Body of pancreas (tissue), 4 donors: ENCODE results near the gene PTPRN2. TPM values are rescaled to one million over a fixed set of nuclear protein-coding genes. Genes with fewer than 3 reads are reported as not detected.

Source experiments
- ATAC-seq: fragments of 150-250 bp; one replicate; pipeline ENCODE4 v1.9.1; 2016
- DNase-seq, 4 donors: peaks; one replicate each; pipeline ENCODE4 v3.0.0-alpha.2; 2019
- H3K27ac ChIP-seq, 4 donors: fragments of 200-600 bp; sonication (generic); 1 replicate in 3 of 4; 2 replicates in 1 of 4; pipeline versions ENCODE4 v1.5.1 to v1.6.1; 2016 to 2019; ENCODE audit warnings: mild to moderate bottlenecking in 1 of 4, mixed read lengths in 1 of 4, moderate library complexity in 1 of 4
- H3K27me3 ChIP-seq, 2 donors: fragments of 200-600 bp; sonication (generic); one replicate each; pipeline ENCODE4 v1.6.0; 2016; ENCODE audit warnings: mild to moderate bottlenecking in 1 of 2
- H3K36me3 ChIP-seq, 2 donors: fragments of 200-600 bp; sonication (generic); replicated peaks in 1 of 2; 2 replicates each; pipeline ENCODE4 v1.5.1; 2016; ENCODE audit warnings: low read depth in 2 of 2; ENCODE audit not compliant: insufficient read depth in 1 of 2
- H3K4me1 ChIP-seq: fragments of 200-600 bp; sonication (generic); one replicate; pipeline ENCODE4 v1.6.0; 2016
- H3K4me3 ChIP-seq, 2 donors: fragments of 200-600 bp; sonication (generic); 1 replicate in 1 of 2; 2 replicates in 1 of 2; pipeline ENCODE4 v1.5.1; 2016 to 2019
- H3K9me3 ChIP-seq, 3 donors: fragments of 200-600 bp; sonication (generic); 1 replicate in 2 of 3; 2 replicates in 1 of 3; pipeline ENCODE4 v1.5.1; 2016
- POLR2A ChIP-seq, 3 donors: fragments of 450-650 bp; IDR thresholded peaks; one replicate each; pipeline ENCODE4 v1.6.1; 2016; ENCODE audit warnings: antibody characterized with exemption in 3 of 3, mild to moderate bottlenecking in 2 of 3
- WGBS, 2 donors: methylation state at CpG; one replicate each; pipeline ENCODE4 v1.1.5; 2017; 5-methylcytosine and 5-hydroxymethylcytosine counted together
- intact Hi-C: fragments of 100-400 bp; cut with DNase I; formaldehyde crosslinking; loops from one replicate; pipeline ENCODE4 v1.15.1; 2023
- total RNA-seq, 2 donors: library from RNA; depleted of rRNA; stranded (reverse); fragments of >200 nt; gene quantifications; one replicate each; pipeline ENCODE4 v1.1.0, GENCODE V29; 2016
- TF ChIP-seq, protein P1 (sequence below), 7 experiments: fragments of 450-650 bp in 4 of 7; fragments of 200-600 bp in 3 of 7; sonication (generic) in 3 of 7; IDR thresholded peaks; one replicate each; pipeline ENCODE4 v1.5.1; 2016 to 2019; ENCODE audit warnings: antibody characterized with exemption in 7 of 7

The PTPRN2 gene
- total RNA-seq, 2 donors from 2014 or later = 31.6 to 76.1 TPM

DNA sequence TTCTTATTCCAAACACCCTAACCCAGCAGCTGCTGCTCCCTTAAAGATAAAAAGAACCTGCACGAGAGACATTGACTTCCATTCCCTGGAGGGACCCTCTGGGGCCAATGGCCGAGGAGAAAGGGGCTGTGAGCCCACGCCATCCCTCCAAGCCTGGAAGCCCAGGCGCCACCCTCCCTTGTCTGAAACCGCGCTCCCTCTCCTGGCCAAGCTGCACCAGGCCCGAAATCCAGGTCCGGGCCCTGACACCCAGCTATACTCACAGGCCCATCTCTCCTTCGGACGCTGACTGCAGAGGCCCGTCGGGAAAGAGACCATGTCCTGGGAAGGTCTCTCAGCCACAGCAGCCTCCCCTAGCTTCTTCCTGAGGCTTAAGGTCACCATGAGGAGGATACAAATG, 196.5 kb downstream of the PTPRN2 start:
- peak in 1 of 4 donors; percentile 2 for DNase-seq
- Histone ChIP-seq H3K27ac (no peak overlapping the region), H3K9me3 (no peaks in the 10 kb centered on the region), H3K4me1 (peaks cover 11% of the 10 kb centered on the region), H3K4me3 (no peak overlapping the region), H3K36me3 (no peaks in the 10 kb centered on the region), H3K27me3 (no peaks in the 10 kb centered on the region)
- intact Hi-C loops = no loop called here
- TF ChIP-seq, protein P1, sequence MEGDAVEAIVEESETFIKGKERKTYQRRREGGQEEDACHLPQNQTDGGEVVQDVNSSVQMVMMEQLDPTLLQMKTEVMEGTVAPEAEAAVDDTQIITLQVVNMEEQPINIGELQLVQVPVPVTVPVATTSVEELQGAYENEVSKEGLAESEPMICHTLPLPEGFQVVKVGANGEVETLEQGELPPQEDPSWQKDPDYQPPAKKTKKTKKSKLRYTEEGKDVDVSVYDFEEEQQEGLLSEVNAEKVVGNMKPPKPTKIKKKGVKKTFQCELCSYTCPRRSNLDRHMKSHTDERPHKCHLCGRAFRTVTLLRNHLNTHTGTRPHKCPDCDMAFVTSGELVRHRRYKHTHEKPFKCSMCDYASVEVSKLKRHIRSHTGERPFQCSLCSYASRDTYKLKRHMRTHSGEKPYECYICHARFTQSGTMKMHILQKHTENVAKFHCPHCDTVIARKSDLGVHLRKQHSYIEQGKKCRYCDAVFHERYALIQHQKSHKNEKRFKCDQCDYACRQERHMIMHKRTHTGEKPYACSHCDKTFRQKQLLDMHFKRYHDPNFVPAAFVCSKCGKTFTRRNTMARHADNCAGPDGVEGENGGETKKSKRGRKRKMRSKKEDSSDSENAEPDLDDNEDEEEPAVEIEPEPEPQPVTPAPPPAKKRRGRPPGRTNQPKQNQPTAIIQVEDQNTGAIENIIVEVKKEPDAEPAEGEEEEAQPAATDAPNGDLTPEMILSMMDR (IDR thresholded peaks at IDR 0.05) = no peak
- no peak for TF ChIP-seq POLR2A (IDR thresholded peaks at IDR 0.05)
- no peak for ATAC-seq
- 82 to 90% methylated on average over 11 to 12 of the region's 12 CpGs for WGBS, 2 donors

DNA sequence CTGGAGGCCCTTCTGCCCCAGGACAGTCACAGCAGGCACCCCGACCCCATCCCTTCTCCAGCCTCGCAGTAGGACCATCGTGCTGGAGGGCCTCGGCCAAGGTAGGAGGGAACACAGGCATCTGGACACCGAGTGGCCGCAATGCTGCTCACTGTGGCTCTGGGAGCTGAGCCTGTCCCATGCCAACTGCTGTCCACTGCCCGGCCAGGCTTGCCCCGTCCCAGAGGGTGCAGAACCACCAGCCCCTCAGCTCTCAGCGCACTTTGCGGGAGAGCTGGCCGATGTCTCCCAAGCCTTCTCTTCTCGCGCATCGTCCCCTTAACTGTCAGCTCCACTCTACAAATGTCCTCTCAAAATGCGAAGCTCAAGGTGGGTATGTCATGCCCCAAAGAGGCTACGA, 197.2 kb downstream of the PTPRN2 start:
- peak in 1 of 4 donors; percentile 7 for DNase-seq

DNA sequence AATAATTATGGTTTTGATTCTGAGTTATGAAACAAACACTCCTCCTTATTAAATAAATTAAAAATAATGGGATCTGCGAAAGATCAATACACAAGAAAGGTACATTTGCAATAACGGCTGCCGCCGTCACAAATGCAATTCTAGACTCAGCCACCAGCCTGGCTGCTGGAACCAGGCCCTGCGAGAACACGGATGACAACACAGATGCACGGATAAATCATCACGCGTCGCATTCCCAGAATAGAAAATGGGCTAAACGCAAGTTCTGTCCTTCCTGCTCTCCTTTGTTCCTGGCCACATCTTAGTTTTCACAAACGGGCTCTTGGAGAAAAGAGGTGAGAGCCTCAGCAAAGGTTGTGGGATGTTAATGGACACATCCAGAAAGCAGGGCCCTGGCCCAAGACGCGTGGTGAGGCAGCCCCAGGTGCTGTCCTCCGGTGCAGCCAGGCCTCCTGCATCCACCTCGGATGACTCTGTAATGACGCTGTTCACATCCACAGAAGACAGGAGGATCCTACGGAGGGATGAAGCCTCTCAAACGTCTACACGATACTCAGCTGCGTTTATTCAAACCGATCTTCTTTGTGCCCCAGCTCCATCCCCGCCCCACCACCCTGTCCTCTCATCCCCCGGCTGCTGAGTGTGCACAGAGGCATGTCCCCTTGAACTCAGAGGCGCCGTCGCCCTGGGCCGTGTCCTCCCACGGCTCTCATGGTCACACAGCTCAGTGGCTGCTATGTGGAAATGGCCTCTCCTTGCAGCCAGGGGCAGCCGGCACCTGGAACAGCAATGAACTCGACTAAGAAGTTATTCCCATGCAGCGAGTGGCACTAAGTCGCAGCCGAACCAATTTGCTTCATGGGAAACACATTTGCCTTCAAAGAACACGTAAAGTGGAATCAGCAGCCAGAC, 197.9 kb downstream of the PTPRN2 start:
- no peak overlapping the region for H3K27ac ChIP-seq
- intact Hi-C loops = no loop called here
- WGBS, 2 donors = 76 to 87% methylated on average over 34 to 35 of the region's 35 CpGs
- ATAC-seq (no peak), DNase-seq (peak in 1 of 4 donors; percentile 5)
- H3K27me3 ChIP-seq = no peaks in the 10 kb centered on the region
- TF ChIP-seq POLR2A (IDR thresholded peaks at IDR 0.05) = no peak
- TF ChIP-seq, protein P1 (IDR thresholded peaks at IDR 0.05) = no peak
- no peaks in the 10 kb centered on the region for H3K36me3 ChIP-seq
- no peak overlapping the region for H3K4me3 ChIP-seq
- peaks cover 9% of the 10 kb centered on the region for H3K4me1 ChIP-seq
- H3K9me3 ChIP-seq = no peaks in the 10 kb centered on the region

More for the DNA sequence above, 197.2 kb downstream of the PTPRN2 start:
- intact Hi-C loops = no loop called here
- H3K36me3 ChIP-seq = no peaks in the 10 kb centered on the region
- peaks cover 11% of the 10 kb centered on the region for H3K4me1 ChIP-seq
- TF ChIP-seq, protein P1 (IDR thresholded peaks at IDR 0.05) = no peak
- no peak for TF ChIP-seq POLR2A (IDR thresholded peaks at IDR 0.05)
- no peak for ATAC-seq
- H3K27ac ChIP-seq = no peak overlapping the region
- H3K4me3 ChIP-seq = no peak overlapping the region
- H3K9me3 ChIP-seq = no peaks in the 10 kb centered on the region
- 92 to 96% methylated on average over 16 of the region's 16 CpGs for WGBS, 2 donors
- no peaks in the 10 kb centered on the region for H3K27me3 ChIP-seq

DNA sequence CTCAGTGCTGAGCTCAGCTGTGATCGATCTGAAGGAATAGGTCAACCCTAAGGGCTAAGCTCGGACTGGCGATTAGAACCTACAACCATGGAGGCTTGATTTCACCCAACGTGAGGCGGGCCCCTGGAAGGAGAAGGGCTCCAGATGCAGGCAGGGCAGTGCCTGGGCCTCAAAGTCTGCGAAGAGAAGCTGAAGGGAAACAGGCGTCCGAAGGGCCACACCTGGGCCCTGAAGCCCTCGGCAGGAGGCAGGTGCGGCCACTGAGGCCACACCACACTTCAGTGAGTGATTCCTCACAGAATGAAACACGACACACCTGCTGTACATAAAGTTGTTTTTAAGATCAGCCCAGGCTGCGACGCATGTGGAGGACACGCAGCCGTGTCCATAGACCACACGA, 198.7 kb downstream of the PTPRN2 start:
- intact Hi-C loops = no loop called here
- ATAC-seq = no peak
- H3K4me1 ChIP-seq = peaks cover 8% of the 10 kb centered on the region
- H3K36me3 ChIP-seq = no peaks in the 10 kb centered on the region
- H3K9me3 ChIP-seq = no peaks in the 10 kb centered on the region
- H3K27me3 ChIP-seq = no peaks in the 10 kb centered on the region
- 91% methylated on average over 13 to 16 of the region's 16 CpGs for WGBS, 2 donors
- no peak overlapping the region for H3K27ac ChIP-seq
- no peak for DNase-seq
- TF ChIP-seq, protein P1 (IDR thresholded peaks at IDR 0.05) = no peak
- TF ChIP-seq POLR2A (IDR thresholded peaks at IDR 0.05) = no peak
- H3K4me3 ChIP-seq = no peak overlapping the region
